HCT116 (cell line): ENCODE data around the gene EIF2AK2. TPM values are rescaled to one million over a fixed set of nuclear protein-coding genes. Genes with fewer than 3 reads are reported as not detected.

Source experiments
- ATAC-seq: fragments of 200-7000 bp; cut with Tn5 transposase; 2 replicates; pipeline ENCODE4 v1.9.1; 2020; ENCODE audit warnings: mild to moderate bottlenecking, moderate library complexity
- BruUV-seq: library from RNA; stranded (reverse); fragments of 400-500 nt; replicated peaks from 2 replicates; lab custom pipeline; 2021; lab: Mats Ljungman, UMichigan
- CTCF ChIA-PET: fragments of 300-600 bp; sonication (Branson Sonifier 250); formaldehyde crosslinking; loops from one replicate; lab custom pipeline; 2021; ENCODE audit warnings: antibody characterized with exemption; lab: Charles Lee
- POLR2A ChIA-PET: fragments of 300-600, 350-600 bp; sonication (Branson Sonifier 250); formaldehyde crosslinking; loops from one replicate; lab custom pipeline; 2021; ENCODE audit warnings: antibody characterized with exemption; lab: Charles Lee
- RAD21 ChIA-PET, 2 experiments: fragments of 300-600 bp; sonication (Branson Sonifier 250); formaldehyde crosslinking; loops; one replicate each; lab custom pipeline; 2023; ENCODE audit warnings: low total read pairs in 2 of 2; ENCODE audit not compliant: uncharacterized antibody in 2 of 2, unreplicated experiment in 2 of 2, low non-redundant PET in 1 of 2; lab: Charles Lee
- DNase-seq: peaks from one replicate; pipeline ENCODE4 v3.0.0-alpha.2; 2010; ENCODE audit warnings: low read depth, low spot score
- H2AFZ ChIP-seq: fragments of 200-600 bp; shearing (Covaris generic), sonication (generic); 2 replicates; pipeline ENCODE4 v1.6.1; 2017; ENCODE audit warnings: low read depth, mixed run types, mixed read lengths, antibody characterized with exemption, low read length; ENCODE audit not compliant: poor library complexity, severe bottlenecking
- H3K27ac ChIP-seq: 2 replicates; pipeline ENCODE4 v1.5.1; 2012; ENCODE audit warnings: low read depth, low read length
- H3K27me3 ChIP-seq: fragments of 200-600 bp; sonication (generic); 2 replicates; pipeline ENCODE4 v1.6.1; 2016; ENCODE audit warnings: mixed run types, low read length, mixed read lengths; ENCODE audit not compliant: insufficient read depth
- H3K36me3 ChIP-seq, 2 experiments: fragments of 200-500 bp in 1 of 2; fragments of 200-600 bp in 1 of 2; sonication (Bioruptor generic) in 1 of 2; sonication (generic) in 1 of 2; 2 replicates each; pipeline versions ENCODE4 v1.5.1 to v1.6.1; 2014 to 2016; ENCODE audit warnings: low read length in 2 of 2, inconsistent platforms in 1 of 2, mixed read lengths in 1 of 2, mixed run types in 1 of 2; ENCODE audit not compliant: insufficient read depth in 2 of 2, control insufficient read depth in 1 of 2
- H3K4me1 ChIP-seq, 2 experiments: fragments of 200-600 bp in 1 of 2; sonication (generic) in 1 of 2; 2 replicates each; pipeline versions ENCODE4 v1.5.1 to v1.6.1; 2012 to 2017; ENCODE audit warnings: low read length in 2 of 2, inconsistent platforms in 1 of 2, mild to moderate bottlenecking in 1 of 2, mixed read lengths in 1 of 2, mixed run types in 1 of 2, moderate library complexity in 1 of 2; ENCODE audit not compliant: insufficient read depth in 2 of 2, control insufficient read depth in 1 of 2
- H3K4me2 ChIP-seq: fragments of 200-600 bp; sonication (generic); 2 replicates; pipeline ENCODE4 v1.6.1; 2017; ENCODE audit warnings: mixed run types, low read length, mixed read lengths
- H3K4me3 ChIP-seq, 2 experiments: fragments of 200-600 bp in 1 of 2; sonication (generic) in 1 of 2; replicated peaks in 1 of 2; 2 replicates each; pipeline ENCODE4 v1.5.1; 2011 to 2016; ENCODE audit warnings: low read length in 2 of 2, control low read depth in 1 of 2, low read depth in 1 of 2, mild to moderate bottlenecking in 1 of 2, mixed read lengths in 1 of 2, mixed run types in 1 of 2
- H3K79me2 ChIP-seq: fragments of 200-600 bp; sonication (generic); 2 replicates; pipeline ENCODE4 v1.6.1; 2017; ENCODE audit warnings: mild to moderate bottlenecking, mixed run types, low read length, moderate library complexity, mixed read lengths; ENCODE audit not compliant: insufficient read depth
- H3K9ac ChIP-seq: fragments of 200-600 bp; sonication (generic); 2 replicates; pipeline ENCODE4 v1.6.1; 2016; ENCODE audit warnings: low read length, mixed read lengths
- H3K9me2 ChIP-seq: fragments of 200-600 bp; sonication (generic), shearing (Covaris generic); 2 replicates; pipeline ENCODE4 v1.6.1; 2017; ENCODE audit warnings: mixed run types, mild to moderate bottlenecking, moderate library complexity; ENCODE audit not compliant: insufficient read depth
- H3K9me3 ChIP-seq, 2 experiments: fragments of 200-500 bp in 1 of 2; fragments of 200-600 bp in 1 of 2; sonication (Bioruptor generic) in 1 of 2; sonication (generic) in 1 of 2; 2 replicates each; pipeline ENCODE4 v1.6.1; 2014 to 2017; ENCODE audit warnings: low read length in 2 of 2, mixed read lengths in 2 of 2, inconsistent platforms in 1 of 2, low read depth in 1 of 2, mild to moderate bottlenecking in 1 of 2, mixed run types in 1 of 2, moderate library complexity in 1 of 2; ENCODE audit not compliant: control insufficient read depth in 1 of 2, insufficient read depth in 1 of 2
- H4K20me1 ChIP-seq: fragments of 200-600 bp; sonication (generic), shearing (Covaris generic); 2 replicates; pipeline ENCODE4 v1.6.1; 2017; ENCODE audit warnings: mixed run types, mild to moderate bottlenecking, moderate library complexity; ENCODE audit not compliant: insufficient read depth
- FOSL1 ChIP-seq: IDR thresholded peaks from 2 replicates; pipeline ENCODE4 v1.6.1; 2012; ENCODE audit warnings: low read depth
- POLR2AphosphoS5 ChIP-seq: IDR thresholded peaks from 2 replicates; pipeline ENCODE4 v1.6.1; 2011; ENCODE audit warnings: mild to moderate bottlenecking, low read depth, low read length, moderate library complexity
- intact Hi-C: fragments of 100-400 bp; cut with micrococcal nuclease; formaldehyde crosslinking; loops from 2 replicates; pipeline ENCODE4 v1.10.0; 2022
- total RNA-seq: library from RNA; stranded (reverse); gene quantifications from one replicate; pipeline ENCODE4 v1.2.1, GENCODE V29; 2021; ENCODE audit not compliant: unreplicated experiment
- TF ChIP-seq, protein P1 (sequence below), 3 experiments: fragments of 200-600 bp in 1 of 3; sonication (generic) in 1 of 3; IDR thresholded peaks in 2 of 3; conservative IDR thresholded peaks in 1 of 3; 2 replicates each; pipeline ENCODE4 v1.5.1; 2012 to 2017; ENCODE audit warnings: low read depth in 2 of 3, low read length in 2 of 3, antibody characterized with exemption in 1 of 3, borderline replicate concordance in 1 of 3, control low read depth in 1 of 3, mild to moderate bottlenecking in 1 of 3, mixed read lengths in 1 of 3, mixed run types in 1 of 3, moderate library complexity in 1 of 3; ENCODE audit not compliant: insufficient read depth in 1 of 3

EIF2AK2 gene
- total RNA-seq, 1 experiment from 2014 or later: 40.7 TPM

GRCh38 chr2:37052600-37053332, 104.0 kb downstream of the EIF2AK2 start:
- Histone ChIP-seq H3K4me1 (no peaks in the 10 kb centered on the region), H4K20me1 (no peaks in the 10 kb centered on the region), H3K27ac (no peak overlapping the region), H2AFZ (no peak overlapping the region), H3K4me2 (no peak overlapping the region), H3K36me3 (0 out of 4 replicates have a peak, but pooled peaks cover 0 to 2% of the 10 kb centered on the region in 2 experiments), H3K4me3 (no peak overlapping the region), H3K9ac (no peak overlapping the region), H3K27me3 (no peaks in the 10 kb centered on the region), H3K9me2 (no peaks in the 10 kb centered on the region), H3K79me2 (no peaks in the 10 kb centered on the region), H3K9me3 (no peaks in the 10 kb centered on the region)
- DNase-seq (no peak), ATAC-seq (no peak)
- intact Hi-C loops: no loop called here
- CTCF ChIA-PET: no interaction called here
- RAD21 ChIA-PET: no interaction called here
- POLR2A ChIA-PET: no interaction called here
- TF ChIP-seq POLR2AphosphoS5 (no peak), FOSL1 (no peak)
- TF ChIP-seq, protein P1, sequence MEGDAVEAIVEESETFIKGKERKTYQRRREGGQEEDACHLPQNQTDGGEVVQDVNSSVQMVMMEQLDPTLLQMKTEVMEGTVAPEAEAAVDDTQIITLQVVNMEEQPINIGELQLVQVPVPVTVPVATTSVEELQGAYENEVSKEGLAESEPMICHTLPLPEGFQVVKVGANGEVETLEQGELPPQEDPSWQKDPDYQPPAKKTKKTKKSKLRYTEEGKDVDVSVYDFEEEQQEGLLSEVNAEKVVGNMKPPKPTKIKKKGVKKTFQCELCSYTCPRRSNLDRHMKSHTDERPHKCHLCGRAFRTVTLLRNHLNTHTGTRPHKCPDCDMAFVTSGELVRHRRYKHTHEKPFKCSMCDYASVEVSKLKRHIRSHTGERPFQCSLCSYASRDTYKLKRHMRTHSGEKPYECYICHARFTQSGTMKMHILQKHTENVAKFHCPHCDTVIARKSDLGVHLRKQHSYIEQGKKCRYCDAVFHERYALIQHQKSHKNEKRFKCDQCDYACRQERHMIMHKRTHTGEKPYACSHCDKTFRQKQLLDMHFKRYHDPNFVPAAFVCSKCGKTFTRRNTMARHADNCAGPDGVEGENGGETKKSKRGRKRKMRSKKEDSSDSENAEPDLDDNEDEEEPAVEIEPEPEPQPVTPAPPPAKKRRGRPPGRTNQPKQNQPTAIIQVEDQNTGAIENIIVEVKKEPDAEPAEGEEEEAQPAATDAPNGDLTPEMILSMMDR (IDR thresholded peaks at IDR 0.05 in 2 of 3, conservative IDR thresholded peaks at IDR 0.05 in 1 of 3; ENCODE audit: borderline replicate concordance in 1 of 3, insufficient read depth in 1 of 3, low read depth in 2 of 3, low read length in 2 of 3): no peak
- BruUV-seq: no TSS peak

Other genes starting within 250 kb of the EIF2AK2 start
- 26.4 TPM for gene STRN, start 190.4 kb downstream of the EIF2AK2 start, total RNA-seq
- gene HEATR5B, start 72.6 kb downstream of the EIF2AK2 start, total RNA-seq: 10.6 TPM
- 5.5 TPM for gene GPATCH11, start 72.5 kb downstream of the EIF2AK2 start, total RNA-seq
- gene SULT6B1, start 31.7 kb upstream of the EIF2AK2 start, total RNA-seq: not detected
- gene CEBPZOS, start 39.5 kb upstream of the EIF2AK2 start, total RNA-seq: 46.8 TPM
- 47.8 TPM for gene CEBPZ, start 74.6 kb upstream of the EIF2AK2 start, total RNA-seq
- gene NDUFAF7, start 74.7 kb upstream of the EIF2AK2 start, total RNA-seq: 21.6 TPM
- gene PRKD3, start 167.9 kb upstream of the EIF2AK2 start, total RNA-seq: 13.9 TPM
- gene QPCT, start 187.7 kb upstream of the EIF2AK2 start, total RNA-seq: not detected